Measurements from ENCODE around the gene RPS6KA6. TPM values are rescaled to one million over a fixed set of nuclear protein-coding genes. Genes with fewer than 3 reads are reported as not detected.

Gene RPS6KA6
- 7.8 and 8.8 TPM in 2 replicates for total RNA-seq
- long read RNA-seq, partial matches to known transcripts, result 1 of 3 reads
- long read RNA-seq, other reads (novel, unspliced or antisense), result 1 of 3 reads

DNA sequence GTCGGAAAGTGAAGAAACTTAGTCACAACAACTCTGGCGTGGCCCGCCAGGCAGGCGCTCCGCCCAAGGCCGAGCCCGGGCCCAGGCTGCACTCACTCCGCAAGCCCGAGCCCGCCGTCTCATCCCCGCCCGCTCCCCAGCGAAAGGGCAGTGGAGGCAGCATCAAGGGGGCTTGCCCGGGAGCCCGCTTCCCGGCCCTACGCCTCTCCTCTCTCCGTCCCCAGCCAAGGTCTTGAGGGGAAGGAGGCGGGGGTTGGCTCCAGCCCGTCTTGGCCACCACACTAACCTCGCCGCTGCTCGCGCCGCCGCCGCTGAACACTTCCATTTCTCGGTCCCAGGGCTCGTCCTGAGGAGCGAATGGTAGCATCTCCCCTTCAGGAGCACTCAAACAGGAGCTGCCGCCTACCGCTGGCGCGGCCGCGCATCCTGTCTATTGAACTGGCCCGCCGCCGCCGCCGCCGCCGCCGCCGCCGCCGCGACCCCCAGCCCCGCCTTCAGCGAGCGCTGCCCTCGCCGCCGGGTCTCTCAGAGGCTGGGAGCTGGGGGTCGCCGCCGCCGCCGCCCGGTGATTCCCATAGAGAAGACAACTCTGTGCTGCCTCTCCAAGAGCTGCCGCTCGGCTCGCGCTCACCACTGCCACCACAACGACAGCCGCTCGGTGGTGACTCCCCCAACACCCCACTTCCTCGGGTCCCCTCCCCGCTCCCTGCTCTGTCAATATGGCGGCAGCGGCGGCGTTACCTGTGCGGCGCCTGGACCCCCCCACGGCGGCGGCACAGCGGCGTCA is at the start of gene RPS6KA6:
TSS of gene RPS6KA6 (minus strand) at position 667 of the 787 bp plus-strand sequence. CDS start at position 367, 300 bp downstream.
- H3K4me1 Mint-ChIP-seq, result peaks cover 10% of the 10 kb centered on the region
- TF ChIP-seq, protein P1, sequence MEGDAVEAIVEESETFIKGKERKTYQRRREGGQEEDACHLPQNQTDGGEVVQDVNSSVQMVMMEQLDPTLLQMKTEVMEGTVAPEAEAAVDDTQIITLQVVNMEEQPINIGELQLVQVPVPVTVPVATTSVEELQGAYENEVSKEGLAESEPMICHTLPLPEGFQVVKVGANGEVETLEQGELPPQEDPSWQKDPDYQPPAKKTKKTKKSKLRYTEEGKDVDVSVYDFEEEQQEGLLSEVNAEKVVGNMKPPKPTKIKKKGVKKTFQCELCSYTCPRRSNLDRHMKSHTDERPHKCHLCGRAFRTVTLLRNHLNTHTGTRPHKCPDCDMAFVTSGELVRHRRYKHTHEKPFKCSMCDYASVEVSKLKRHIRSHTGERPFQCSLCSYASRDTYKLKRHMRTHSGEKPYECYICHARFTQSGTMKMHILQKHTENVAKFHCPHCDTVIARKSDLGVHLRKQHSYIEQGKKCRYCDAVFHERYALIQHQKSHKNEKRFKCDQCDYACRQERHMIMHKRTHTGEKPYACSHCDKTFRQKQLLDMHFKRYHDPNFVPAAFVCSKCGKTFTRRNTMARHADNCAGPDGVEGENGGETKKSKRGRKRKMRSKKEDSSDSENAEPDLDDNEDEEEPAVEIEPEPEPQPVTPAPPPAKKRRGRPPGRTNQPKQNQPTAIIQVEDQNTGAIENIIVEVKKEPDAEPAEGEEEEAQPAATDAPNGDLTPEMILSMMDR (conservative IDR thresholded peaks at IDR 0.05), result no peak
- H3K27me3 Mint-ChIP-seq (ENCODE audit: low read depth), result no peaks in the 10 kb centered on the region
- H3K4me3 Mint-ChIP-seq, result peak within 1 kb of the TSS; percentile 93
- peak; percentile 38 for DNase-seq (ENCODE audit: low read depth, low spot score)
- H3K36me3 Mint-ChIP-seq (ENCODE audit: low read depth), result peaks cover 4% of the 10 kb centered on the region
- peaks cover 3% of the 10 kb centered on the region for H3K9me3 Mint-ChIP-seq
- H3K27ac Mint-ChIP-seq (ENCODE audit: unreplicated experiment), result peak within 1 kb of the TSS; percentile 83

GRCh38 chrX:84224741-84225140 is 36.7 kb upstream of the RPS6KA6 start:
- peaks cover 2% of the 10 kb centered on the region for H3K9me3 Mint-ChIP-seq
- no peak for DNase-seq (ENCODE audit: low read depth, low spot score)
- H3K36me3 Mint-ChIP-seq (ENCODE audit: low read depth), result no peaks in the 10 kb centered on the region
- TF ChIP-seq, protein P1 (conservative IDR thresholded peaks at IDR 0.05), result no peak
- no peak overlapping the region for H3K27ac Mint-ChIP-seq (ENCODE audit: unreplicated experiment)
- H3K4me1 Mint-ChIP-seq, result no peaks in the 10 kb centered on the region
- H3K27me3 Mint-ChIP-seq (ENCODE audit: low read depth), result no peaks in the 10 kb centered on the region
- H3K4me3 Mint-ChIP-seq, result no peak overlapping the region

- Mint-ChIP-seq H3K36me3 (ENCODE audit: low read depth) (no peaks in the 10 kb centered on the region), H3K4me1 (peaks cover under 1% of the 10 kb centered on the region), H3K4me3 (no peak overlapping the region), H3K27ac (ENCODE audit: unreplicated experiment) (no peak overlapping the region), H3K9me3 (peaks cover 2% of the 10 kb centered on the region), H3K27me3 (ENCODE audit: low read depth) (no peaks in the 10 kb centered on the region)
- TF ChIP-seq, protein P1 (conservative IDR thresholded peaks at IDR 0.05), result no peak
- no peak for DNase-seq (ENCODE audit: low read depth, low spot score)
Measured at GRCh38 chrX:84223261-84223660, 35.3 kb upstream of the RPS6KA6 start.

GRCh38 chrX:84221181-84221580 is 33.2 kb upstream of the RPS6KA6 start:
- no peaks in the 10 kb centered on the region for H3K27me3 Mint-ChIP-seq (ENCODE audit: low read depth)

GRCh38 chrX:84219551-84219950 is 31.6 kb upstream of the RPS6KA6 start:
- Mint-ChIP-seq H3K27me3 (ENCODE audit: low read depth) (no peaks in the 10 kb centered on the region), H3K36me3 (ENCODE audit: low read depth) (peaks cover 2% of the 10 kb centered on the region), H3K9me3 (peaks cover 9% of the 10 kb centered on the region), H3K4me1 (peaks cover 11% of the 10 kb centered on the region), H3K27ac (ENCODE audit: unreplicated experiment) (no peak overlapping the region), H3K4me3 (no peak overlapping the region)
- no peak for DNase-seq (ENCODE audit: low read depth, low spot score)
- TF ChIP-seq, protein P1 (conservative IDR thresholded peaks at IDR 0.05), result no peak

More at GRCh38 chrX:84221181-84221580, 33.2 kb upstream of the RPS6KA6 start:
- no peak overlapping the region for H3K27ac Mint-ChIP-seq (ENCODE audit: unreplicated experiment)
- H3K36me3 Mint-ChIP-seq (ENCODE audit: low read depth), result no peaks in the 10 kb centered on the region
- H3K9me3 Mint-ChIP-seq, result peaks cover 5% of the 10 kb centered on the region
- no peak for DNase-seq (ENCODE audit: low read depth, low spot score)
- H3K4me3 Mint-ChIP-seq, result no peak overlapping the region
- TF ChIP-seq, protein P1 (conservative IDR thresholded peaks at IDR 0.05), result no peak
- peaks cover 11% of the 10 kb centered on the region for H3K4me1 Mint-ChIP-seq
